Peyer's patch (tissue), 4 donors: ENCODE data around the gene TMEM135. TPM values are rescaled to one million over a fixed set of nuclear protein-coding genes. Genes with fewer than 3 reads are reported as not detected.

ENCODE experiments used
- DNase-seq, 3 donors: peaks; one replicate each; pipeline ENCODE4 v3.0.0-alpha.2; 2017 to 2019
- H3K27ac ChIP-seq, 4 donors: fragments of 200-600 bp; sonication (generic); one replicate each; pipeline ENCODE4 v1.5.1; 2016 to 2019
- H3K27me3 ChIP-seq, 2 donors: fragments of 200-600 bp; sonication (generic); one replicate each; pipeline ENCODE4 v1.5.1; 2019
- H3K36me3 ChIP-seq, 3 donors: fragments of 200-600 bp; sonication (generic); one replicate each; pipeline ENCODE4 v1.5.1; 2016 to 2019
- H3K4me1 ChIP-seq, 4 donors: fragments of 200-600 bp; sonication (generic); one replicate each; pipeline ENCODE4 v1.5.1; 2016 to 2019
- H3K4me3 ChIP-seq, 4 donors: fragments of 200-600 bp; sonication (generic); 1 replicate in 3 of 4; 2 replicates in 1 of 4; pipeline ENCODE4 v1.5.1; 2016 to 2019; ENCODE audit warnings: mild to moderate bottlenecking in 1 of 4
- H3K9me3 ChIP-seq, 4 donors: fragments of 200-600 bp; sonication (generic); one replicate each; pipeline ENCODE4 v1.5.1; 2016 to 2019; ENCODE audit warnings: mild to moderate bottlenecking in 1 of 4
- POLR2A ChIP-seq, 2 donors: fragments of 450-650 bp; IDR thresholded peaks; one replicate each; pipeline ENCODE4 v1.5.1; 2017; ENCODE audit warnings: antibody characterized with exemption in 2 of 2, mild to moderate bottlenecking in 2 of 2, moderate library complexity in 2 of 2
- total RNA-seq, 4 donors: library from RNA; depleted of rRNA; stranded (reverse); fragments of >200 nt; gene quantifications; one replicate each; pipeline ENCODE4 v1.1.0, GENCODE V29; 2016
- TF ChIP-seq, protein P1 (sequence below), 6 experiments: fragments of 450-650 bp in 4 of 6; fragments of 200-600 bp in 2 of 6; sonication (generic) in 1 of 6; IDR thresholded peaks; one replicate each; pipeline ENCODE4 v1.5.1; 2017 to 2019; ENCODE audit warnings: antibody characterized with exemption in 6 of 6, mild to moderate bottlenecking in 3 of 6, moderate library complexity in 1 of 6

The TMEM135 gene
- total RNA-seq, 4 donors from 2014 or later = 23.1 to 58.2 (median 40.1) TPM

GRCh38 chr11:87323899-87324298 lies 286.2 kb downstream of the TMEM135 start:
- Histone ChIP-seq H3K4me1 (no peaks in the 10 kb centered on the region), H3K4me3 (no peak overlapping the region), H3K9me3 (no peaks in the 10 kb centered on the region), H3K27me3 (no peaks in the 10 kb centered on the region), H3K27ac (no peak overlapping the region), H3K36me3 (peaks cover 0 to 31% (median 0%) of the 10 kb centered on the region in 3 donors)
- DNase-seq = no peak
- no peak for TF ChIP-seq POLR2A (IDR thresholded peaks at IDR 0.05)
- TF ChIP-seq, protein P1, sequence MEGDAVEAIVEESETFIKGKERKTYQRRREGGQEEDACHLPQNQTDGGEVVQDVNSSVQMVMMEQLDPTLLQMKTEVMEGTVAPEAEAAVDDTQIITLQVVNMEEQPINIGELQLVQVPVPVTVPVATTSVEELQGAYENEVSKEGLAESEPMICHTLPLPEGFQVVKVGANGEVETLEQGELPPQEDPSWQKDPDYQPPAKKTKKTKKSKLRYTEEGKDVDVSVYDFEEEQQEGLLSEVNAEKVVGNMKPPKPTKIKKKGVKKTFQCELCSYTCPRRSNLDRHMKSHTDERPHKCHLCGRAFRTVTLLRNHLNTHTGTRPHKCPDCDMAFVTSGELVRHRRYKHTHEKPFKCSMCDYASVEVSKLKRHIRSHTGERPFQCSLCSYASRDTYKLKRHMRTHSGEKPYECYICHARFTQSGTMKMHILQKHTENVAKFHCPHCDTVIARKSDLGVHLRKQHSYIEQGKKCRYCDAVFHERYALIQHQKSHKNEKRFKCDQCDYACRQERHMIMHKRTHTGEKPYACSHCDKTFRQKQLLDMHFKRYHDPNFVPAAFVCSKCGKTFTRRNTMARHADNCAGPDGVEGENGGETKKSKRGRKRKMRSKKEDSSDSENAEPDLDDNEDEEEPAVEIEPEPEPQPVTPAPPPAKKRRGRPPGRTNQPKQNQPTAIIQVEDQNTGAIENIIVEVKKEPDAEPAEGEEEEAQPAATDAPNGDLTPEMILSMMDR (IDR thresholded peaks at IDR 0.05) = no peak

DNA sequence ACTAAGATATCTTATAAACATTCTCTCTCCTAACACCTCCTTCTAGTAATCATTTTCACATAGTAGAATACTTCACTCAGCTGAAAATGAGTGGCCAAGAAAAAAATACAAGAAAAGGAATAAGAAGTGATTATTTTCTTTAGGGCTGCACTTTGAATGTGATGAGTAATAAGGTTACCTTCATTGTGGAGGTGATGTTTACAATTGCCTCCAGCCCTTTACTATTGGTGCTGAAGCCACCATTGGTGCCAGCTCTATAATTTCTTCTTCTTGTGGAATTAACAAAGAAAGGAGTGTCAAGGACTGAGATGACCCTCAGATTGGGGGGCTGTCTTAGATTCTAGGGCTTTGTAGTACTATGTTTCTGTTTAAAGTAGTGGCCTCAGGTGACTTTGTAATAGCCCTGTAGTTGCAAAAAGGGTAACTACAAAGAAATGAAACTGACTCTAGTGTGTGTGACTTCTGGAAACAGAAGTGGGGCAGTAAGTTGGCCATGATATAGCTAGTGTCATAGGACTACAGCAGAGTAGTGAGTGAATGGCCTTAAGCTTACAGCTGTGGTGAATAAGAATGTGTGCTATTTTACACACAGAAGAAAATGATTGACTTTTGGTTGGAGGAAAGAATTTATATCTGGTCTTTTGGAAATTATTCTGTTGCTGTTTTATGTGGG lies 287.2 kb downstream of the TMEM135 start:
- no peak for DNase-seq
- peaks cover 0 to 20% (median 0%) of the 10 kb centered on the region in 3 donors for H3K36me3 ChIP-seq
- no peak overlapping the region for H3K4me3 ChIP-seq
- no peaks in the 10 kb centered on the region for H3K27me3 ChIP-seq
- no peak overlapping the region for H3K27ac ChIP-seq
- H3K9me3 ChIP-seq = no peaks in the 10 kb centered on the region
- TF ChIP-seq, protein P1 (IDR thresholded peaks at IDR 0.05) = no peak
- no peak for TF ChIP-seq POLR2A (IDR thresholded peaks at IDR 0.05)
- H3K4me1 ChIP-seq = no peaks in the 10 kb centered on the region

DNA sequence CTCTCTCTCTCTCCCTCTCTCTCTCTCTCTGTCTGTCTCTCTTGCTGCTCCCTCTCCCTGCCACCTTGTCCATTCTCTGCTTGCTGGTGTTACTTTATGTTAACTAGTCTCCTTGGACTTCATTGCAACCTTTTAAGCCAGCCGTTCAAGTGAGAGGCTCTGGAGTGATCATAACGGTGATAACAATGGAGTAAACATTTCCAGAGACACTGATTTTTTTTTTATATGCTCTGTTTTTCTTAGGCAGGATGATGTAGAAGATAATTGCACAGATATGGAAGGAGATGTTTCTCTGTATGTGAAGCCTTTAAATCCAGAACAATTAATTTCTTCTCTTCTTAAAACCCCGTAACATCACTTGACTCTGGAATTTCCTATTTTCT lies 287.7 kb downstream of the TMEM135 start:
- no peak for DNase-seq
- no peaks in the 10 kb centered on the region for H3K4me1 ChIP-seq
- no peaks in the 10 kb centered on the region for H3K27me3 ChIP-seq
- TF ChIP-seq, protein P1 (IDR thresholded peaks at IDR 0.05) = no peak
- TF ChIP-seq POLR2A (IDR thresholded peaks at IDR 0.05) = no peak
- no peak overlapping the region for H3K4me3 ChIP-seq
- H3K9me3 ChIP-seq = no peaks in the 10 kb centered on the region
- no peak overlapping the region for H3K27ac ChIP-seq
- H3K36me3 ChIP-seq = peaks cover 0 to 20% (median 0%) of the 10 kb centered on the region in 3 donors

DNA sequence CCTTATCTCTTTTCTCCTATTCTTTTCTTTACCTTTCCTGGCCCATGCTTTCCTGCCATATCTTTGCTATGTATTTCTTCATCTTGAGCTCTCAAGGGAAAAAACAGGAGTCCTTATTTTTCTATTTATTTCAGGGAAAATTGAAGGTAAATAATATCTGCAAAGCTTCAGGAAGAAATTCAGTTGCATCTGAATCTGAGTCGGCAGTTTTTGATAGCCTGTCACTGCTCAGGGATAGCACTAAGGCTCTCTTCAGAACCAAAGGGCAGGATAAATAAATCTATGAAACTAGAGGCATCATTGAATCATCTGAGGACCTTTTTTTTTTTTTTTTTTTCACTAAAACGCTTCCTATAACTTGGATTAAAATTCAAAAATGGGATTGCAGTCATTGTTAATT lies 288.9 kb downstream of the TMEM135 start:
- no peak for TF ChIP-seq POLR2A (IDR thresholded peaks at IDR 0.05)
- TF ChIP-seq, protein P1 (IDR thresholded peaks at IDR 0.05) = no peak
- Histone ChIP-seq H3K4me1 (no peaks in the 10 kb centered on the region), H3K9me3 (no peaks in the 10 kb centered on the region)

GRCh38 chr11:87329172-87329571 lies 291.4 kb downstream of the TMEM135 start:
- Histone ChIP-seq H3K4me3 (no peak overlapping the region), H3K27me3 (no peaks in the 10 kb centered on the region), H3K4me1 (no peaks in the 10 kb centered on the region), H3K36me3 (no peaks in the 10 kb centered on the region), H3K9me3 (no peaks in the 10 kb centered on the region), H3K27ac (no peak overlapping the region)
- no peak for DNase-seq
- no peak for TF ChIP-seq POLR2A (IDR thresholded peaks at IDR 0.05)
- TF ChIP-seq, protein P1 (IDR thresholded peaks at IDR 0.05) = no peak

More for the DNA sequence above, 288.9 kb downstream of the TMEM135 start:
- no peak overlapping the region for H3K4me3 ChIP-seq
- no peak for DNase-seq
- H3K27me3 ChIP-seq = no peaks in the 10 kb centered on the region
- H3K27ac ChIP-seq = no peak overlapping the region
- H3K36me3 ChIP-seq = peaks cover 0 to 11% (median 0%) of the 10 kb centered on the region in 3 donors
